Lower lobe of right lung (tissue), 2 donors: ENCODE measurements around the gene BSND. TPM values are rescaled to one million over a fixed set of nuclear protein-coding genes. Genes with fewer than 3 reads are reported as not detected.

Experiments
- ATAC-seq, 2 donors: fragments of 200-7000 bp; cut with Tn5 transposase; one replicate each; pipeline ENCODE4 v1.9.1; 2020 to 2022; ENCODE audit warnings: mild to moderate bottlenecking in 2 of 2, moderate library complexity in 2 of 2
- DNase-seq: peaks from one replicate; pipeline ENCODE4 v3.0.0-alpha.2; 2020
- H3K27ac ChIP-seq: fragments of 200-600 bp; one replicate; pipeline ENCODE4 v1.8.0; 2022
- H3K27me3 ChIP-seq: fragments of 200-600 bp; one replicate; pipeline ENCODE4 v1.8.0; 2022; ENCODE audit warnings: low read depth
- H3K36me3 ChIP-seq: fragments of 200-600 bp; one replicate; pipeline ENCODE4 v1.8.0; 2022; ENCODE audit warnings: mild to moderate bottlenecking
- H3K4me1 ChIP-seq: fragments of 200-600 bp; one replicate; pipeline ENCODE4 v1.8.0; 2022
- H3K4me3 ChIP-seq: fragments of 200-600 bp; one replicate; pipeline ENCODE4 v1.8.0; 2022; ENCODE audit warnings: mild to moderate bottlenecking
- H3K9me3 ChIP-seq: fragments of 200-600 bp; one replicate; pipeline ENCODE4 v1.8.0; 2022
- CTCF ChIP-seq: fragments of 200-600 bp; IDR thresholded peaks from one replicate; pipeline ENCODE4 v1.8.0; 2022; ENCODE audit warnings: antibody characterized with exemption, mild to moderate bottlenecking
- intact Hi-C: fragments of 100-400 bp; cut with DNase I; formaldehyde crosslinking; loops from one replicate; pipeline ENCODE4 v1.11.0; 2022
- total RNA-seq: library from RNA; stranded (reverse); fragmentation: NEBNext Ultra II Directional; extraction: Animal tissue kit (Norgen Biotek cat#: 25700); gene quantifications from one replicate; pipeline ENCODE4 v1.2.1, GENCODE V29; 2021
- donor health status: DM: no; HTN: yes; CAD: no; lungs with severe emphysema.

The BSND gene
- total RNA-seq, 1 donor from 2014 or later, result not detected

GRCh38 chr1:55055084-55055882 is 56.5 kb downstream of the BSND start:
- TF ChIP-seq CTCF, result no peak
- ATAC-seq, result no peak
- no peaks in the 10 kb centered on the region for H3K36me3 ChIP-seq
- no peaks in the 10 kb centered on the region for H3K27me3 ChIP-seq
- H3K4me1 ChIP-seq, result no peaks in the 10 kb centered on the region
- DNase-seq, result no peak
- H3K27ac ChIP-seq, result no peak overlapping the region
- intact Hi-C loops, result no loop called here
- no peak overlapping the region for H3K4me3 ChIP-seq
- no peaks in the 10 kb centered on the region for H3K9me3 ChIP-seq

GRCh38 chr1:55055951-55056631 is 57.4 kb downstream of the BSND start:
- ATAC-seq, result no peak
- H3K4me1 ChIP-seq, result no peaks in the 10 kb centered on the region
- no peak for DNase-seq
- no peaks in the 10 kb centered on the region for H3K36me3 ChIP-seq
- no peak overlapping the region for H3K27ac ChIP-seq
- intact Hi-C loops, result no loop called here
- no peak overlapping the region for H3K4me3 ChIP-seq
- H3K9me3 ChIP-seq, result no peaks in the 10 kb centered on the region
- no peaks in the 10 kb centered on the region for H3K27me3 ChIP-seq
- no peak for TF ChIP-seq CTCF

GRCh38 chr1:55056632-55056992 is 57.9 kb downstream of the BSND start:
- ATAC-seq, result no peak
- TF ChIP-seq CTCF, result no peak
- intact Hi-C loops, result no loop called here
- no peak for DNase-seq
- Histone ChIP-seq H3K9me3 (no peaks in the 10 kb centered on the region), H3K36me3 (no peaks in the 10 kb centered on the region), H3K4me1 (no peaks in the 10 kb centered on the region), H3K27ac (no peak overlapping the region), H3K27me3 (no peaks in the 10 kb centered on the region), H3K4me3 (no peak overlapping the region)

- no peaks in the 10 kb centered on the region for H3K9me3 ChIP-seq
- H3K27ac ChIP-seq, result no peak overlapping the region
- peaks cover 5% of the 10 kb centered on the region for H3K36me3 ChIP-seq
- ATAC-seq, result no peak
- no peaks in the 10 kb centered on the region for H3K4me1 ChIP-seq
- TF ChIP-seq CTCF, result no peak
- intact Hi-C loops, result no loop called here
- no peaks in the 10 kb centered on the region for H3K27me3 ChIP-seq
- H3K4me3 ChIP-seq, result no peak overlapping the region
- no peak for DNase-seq
Observed at GRCh38 chr1:55057270-55057955, 58.7 kb downstream of the BSND start.

GRCh38 chr1:55057956-55058298 is 59.2 kb downstream of the BSND start:
- Histone ChIP-seq H3K27me3 (no peaks in the 10 kb centered on the region), H3K4me3 (no peak overlapping the region), H3K27ac (no peak overlapping the region), H3K4me1 (no peaks in the 10 kb centered on the region), H3K36me3 (peaks cover 5% of the 10 kb centered on the region), H3K9me3 (no peaks in the 10 kb centered on the region)
- intact Hi-C loops, result no loop called here
- no peak for TF ChIP-seq CTCF
- DNase-seq (no peak), ATAC-seq (no peak)
